ENCODE results near the gene CCDC92B. TPM values are rescaled to one million over a fixed set of nuclear protein-coding genes. Genes with fewer than 3 reads are reported as not detected.
"Not testable (repeated sequence)": the region's sequence is repeated elsewhere in the genome, so short reads cannot be mapped to it uniquely, and the experiment has no call there.

Gene CCDC92B
- total RNA-seq (ENCODE audit: insufficient read depth, low replicate concordance), result 0.48 TPM

GRCh38 chr17:2749058-2749783 lies at the start of gene CCDC92B:
CCDC92B (minus strand) TSS chr17:2749652; CDS start chr17:2735145, 14,507 bp downstream.
- no peak for DNase-seq (ENCODE audit: low spot score)

GRCh38 chr17:2798678-2799077 lies 49.2 kb upstream of the CCDC92B start:
- no peak for DNase-seq (ENCODE audit: low spot score)

DNA sequence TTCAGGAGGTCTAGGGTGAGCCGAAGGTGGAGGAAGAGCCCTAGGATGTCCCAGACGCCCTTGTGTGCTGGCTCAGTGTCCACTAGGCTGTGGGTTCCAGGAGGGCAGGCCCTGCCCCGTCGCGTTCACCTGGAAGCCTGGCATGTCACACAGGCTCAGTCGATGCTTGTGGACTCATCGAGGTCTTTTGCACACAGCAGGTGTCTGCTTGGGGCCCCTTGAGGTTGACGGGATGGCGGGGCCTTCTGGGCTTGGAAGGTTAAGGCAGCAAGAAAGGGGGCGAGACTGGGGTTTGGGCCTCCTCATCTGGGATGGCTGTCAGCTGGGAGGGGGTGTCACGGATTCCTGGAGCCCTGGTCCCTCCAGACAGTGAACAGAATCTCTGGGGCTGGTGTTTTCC lies 48.7 kb upstream of the CCDC92B start:
- no peak for DNase-seq (ENCODE audit: low spot score)

DNA sequence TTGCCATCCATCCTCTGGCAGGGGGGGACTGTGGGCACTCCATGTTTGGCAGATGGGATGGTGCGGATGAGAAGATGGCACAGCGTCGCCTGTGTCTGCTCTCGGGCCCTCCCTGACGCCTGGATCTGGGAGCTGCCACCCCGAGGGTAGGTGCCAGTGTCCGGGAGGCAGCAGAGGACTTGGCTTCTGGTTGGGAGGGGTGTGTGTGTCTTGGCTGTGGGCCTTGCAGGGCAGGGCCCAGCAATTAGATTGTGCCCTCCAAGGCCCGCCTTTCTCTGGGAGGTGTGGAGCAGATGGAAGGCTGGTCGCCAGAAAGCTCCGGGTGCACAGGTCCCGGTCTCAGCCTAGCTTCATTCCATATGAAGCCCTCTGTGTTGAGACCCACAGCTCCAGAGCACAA lies 48.2 kb upstream of the CCDC92B start:
- DNase-seq (ENCODE audit: low spot score), result no peak

DNA sequence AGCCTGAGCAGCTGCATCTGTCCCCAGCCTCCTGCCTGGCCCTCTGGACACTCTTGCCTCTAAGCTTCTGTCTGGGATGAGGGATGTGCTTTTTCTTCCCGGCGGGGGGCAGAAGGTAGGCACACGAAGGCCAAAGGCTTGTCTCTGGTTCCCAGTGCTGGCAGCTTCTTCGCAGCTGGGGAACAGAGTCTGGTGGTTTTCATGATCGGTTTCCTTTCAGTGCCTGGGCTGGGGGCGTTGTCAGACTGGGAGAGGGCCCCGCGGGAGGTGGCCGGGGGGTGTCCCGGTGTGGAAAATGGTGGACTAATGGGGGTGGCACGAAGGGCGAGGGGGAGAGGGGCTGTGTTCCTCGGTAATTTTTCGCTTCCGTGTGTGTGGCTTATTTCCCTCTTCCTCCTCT lies 47.8 kb upstream of the CCDC92B start:
- no peak for DNase-seq (ENCODE audit: low spot score)

GRCh38 chr17:2796164-2797125 lies 47.0 kb upstream of the CCDC92B start, which contains the start of gene RAP1GAP2:
RAP1GAP2 (plus strand) TSS chr17:2796438; CDS start chr17:2796528, 90 bp downstream.
- peak; percentile 10 for DNase-seq (ENCODE audit: low spot score)

DNA sequence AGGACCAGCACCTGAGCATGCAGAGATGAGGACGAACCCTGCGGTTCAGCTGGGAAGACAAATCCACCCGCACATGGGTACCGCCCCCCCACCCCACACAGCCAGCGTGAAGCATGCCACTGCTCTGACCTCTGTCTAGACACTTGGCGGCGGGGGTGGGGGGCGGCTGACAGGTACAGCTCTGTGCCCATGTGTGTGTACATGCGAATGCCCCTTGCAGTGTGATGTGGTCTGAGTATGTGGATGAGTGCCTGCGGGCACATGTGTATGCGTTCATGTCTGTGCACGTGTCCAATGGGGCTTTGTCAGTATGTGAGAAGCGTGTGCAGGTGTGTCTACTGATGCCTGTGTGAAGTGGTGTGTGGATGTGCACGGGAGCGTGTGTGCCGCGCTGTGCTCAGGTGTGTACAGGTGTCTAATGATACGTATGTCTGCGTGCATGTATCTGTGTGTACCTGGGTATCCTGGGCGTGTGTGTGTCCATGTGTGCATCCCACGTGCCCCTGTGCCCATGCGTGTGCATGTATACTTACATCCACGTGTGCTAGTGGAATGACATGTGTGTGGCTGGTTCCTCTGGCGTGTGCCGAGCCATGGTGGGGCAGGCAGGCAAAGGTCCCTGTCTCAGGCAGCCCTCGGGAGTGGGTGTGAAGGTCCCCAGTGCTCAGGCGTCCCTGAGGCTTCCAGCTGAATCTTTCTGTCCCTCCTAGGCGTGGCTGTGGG lies 46.1 kb upstream of the CCDC92B start:
- no peak for DNase-seq (ENCODE audit: low spot score)

DNA sequence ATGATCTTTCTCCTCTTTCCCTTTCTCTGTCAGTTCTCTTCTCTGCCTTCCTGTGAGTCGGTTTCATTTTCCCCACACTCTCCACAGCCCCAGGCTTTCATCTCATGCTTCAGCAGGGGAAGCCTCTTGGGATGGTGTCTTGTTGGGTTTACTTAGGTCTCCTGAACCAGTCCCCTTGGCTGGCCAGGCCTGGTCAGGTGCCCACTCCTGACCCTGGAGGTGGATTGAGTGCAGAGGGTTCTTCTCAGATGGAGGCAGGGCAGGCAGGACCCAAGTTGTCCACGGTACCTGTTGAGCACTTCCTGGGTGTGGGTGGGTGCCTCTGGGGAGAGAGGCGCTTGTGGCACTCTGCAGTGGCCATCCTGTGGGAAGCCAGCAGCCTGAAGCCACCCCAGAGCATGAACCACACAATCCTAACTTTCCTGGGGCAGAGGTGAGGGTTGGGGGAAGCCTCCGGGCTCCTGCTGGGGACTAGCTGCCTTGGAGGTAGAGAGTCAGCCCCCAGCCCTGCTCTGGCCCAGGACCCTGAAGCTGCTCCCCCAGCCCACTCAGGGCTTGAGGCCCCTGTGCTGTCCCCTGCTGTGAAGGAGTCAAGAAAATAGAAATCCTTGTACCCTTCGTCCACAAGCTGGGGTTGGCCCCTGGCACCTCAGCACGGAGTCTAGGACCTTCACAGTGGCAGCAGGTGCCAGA lies 44.8 kb upstream of the CCDC92B start:
- DNase-seq (ENCODE audit: low spot score), result no peak

- DNase-seq (ENCODE audit: low spot score), result no peak
Observed at GRCh38 chr17:2792366-2793169, 43.1 kb upstream of the CCDC92B start.

DNA sequence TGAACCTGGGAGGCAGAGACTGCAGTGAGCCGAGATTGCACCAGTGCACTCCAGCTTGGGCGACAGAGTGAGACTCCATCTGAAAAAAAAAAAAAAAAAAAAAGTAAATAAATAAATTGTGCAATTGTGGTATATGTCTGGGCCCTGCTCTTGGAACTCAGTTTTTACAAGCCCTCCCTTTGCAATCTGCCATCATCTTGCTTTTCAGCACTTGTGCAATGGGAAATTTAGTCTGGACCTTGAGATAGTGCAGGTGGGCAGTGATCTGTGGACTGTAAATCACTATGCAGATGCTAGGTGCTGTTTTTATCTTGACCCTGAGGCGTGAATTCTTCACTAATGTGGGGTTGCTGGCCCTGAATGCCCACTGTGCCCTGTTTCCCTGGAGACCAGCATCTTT lies 40.2 kb upstream of the CCDC92B start:
- DNase-seq (ENCODE audit: low spot score), result no peak

- DNase-seq (ENCODE audit: low spot score), result peak; percentile 88
Observed at GRCh38 chr17:2786176-2786881, 36.9 kb upstream of the CCDC92B start.

GRCh38 chr17:2785376-2785775 lies 35.9 kb upstream of the CCDC92B start:
- DNase-seq (ENCODE audit: low spot score), result not testable (repeated sequence)

DNA sequence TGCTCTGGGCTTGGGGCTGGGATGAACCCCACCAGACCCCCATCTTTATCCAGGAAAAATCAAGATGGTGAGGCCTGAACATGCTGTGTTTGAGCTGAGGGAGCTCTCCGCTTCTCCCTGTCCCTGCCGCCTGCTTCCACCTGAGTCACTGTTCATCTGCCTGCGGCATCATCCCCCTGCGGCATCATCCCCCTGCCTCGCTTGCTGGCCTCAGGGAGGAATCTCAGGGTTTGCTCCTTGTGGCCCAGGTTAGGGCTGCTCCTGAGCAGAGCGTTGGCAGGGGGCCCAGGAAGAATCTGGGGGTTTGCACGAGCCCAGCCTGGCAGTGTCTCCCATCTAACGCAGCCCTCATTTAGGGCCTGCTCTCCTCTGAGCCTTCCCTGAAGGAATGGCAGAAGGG lies 35.4 kb upstream of the CCDC92B start:
- no peak for DNase-seq (ENCODE audit: low spot score)

GRCh38 chr17:2783310-2784030 lies 34.0 kb upstream of the CCDC92B start:
- no peak for DNase-seq (ENCODE audit: low spot score)

- DNase-seq (ENCODE audit: low spot score), result peak; percentile 6
Observed at GRCh38 chr17:2782055-2782454, 32.6 kb upstream of the CCDC92B start.

- DNase-seq (ENCODE audit: low spot score), result not testable (repeated sequence)
Observed at GRCh38 chr17:2781598-2781997, 32.1 kb upstream of the CCDC92B start.

DNA sequence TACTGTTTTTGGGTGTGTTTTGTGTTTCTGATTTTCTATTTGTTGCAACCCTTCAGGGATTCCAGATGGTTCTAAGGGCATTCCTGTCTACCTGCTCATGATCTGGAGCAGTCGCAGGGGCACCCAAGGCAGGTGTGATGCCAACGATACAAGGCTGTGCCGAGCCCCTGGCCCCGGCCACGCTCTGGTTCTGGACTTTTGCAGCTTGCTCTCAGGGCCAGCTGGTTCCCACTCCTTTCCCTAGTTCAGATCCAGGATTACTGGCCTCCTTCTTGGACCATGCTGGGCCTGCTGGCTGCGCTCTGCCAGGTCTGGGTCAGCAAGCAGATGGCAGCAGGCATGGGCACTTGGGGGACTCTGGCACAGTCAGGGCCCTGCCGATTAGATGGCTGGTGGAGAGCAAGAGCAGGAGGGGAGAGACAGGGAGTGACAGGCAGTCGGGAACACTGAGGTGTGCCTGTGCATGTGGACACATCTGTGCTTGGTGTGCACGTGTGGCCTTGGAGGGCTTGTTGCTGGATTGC lies 31.5 kb upstream of the CCDC92B start:
- DNase-seq (ENCODE audit: low spot score), result no peak

DNA sequence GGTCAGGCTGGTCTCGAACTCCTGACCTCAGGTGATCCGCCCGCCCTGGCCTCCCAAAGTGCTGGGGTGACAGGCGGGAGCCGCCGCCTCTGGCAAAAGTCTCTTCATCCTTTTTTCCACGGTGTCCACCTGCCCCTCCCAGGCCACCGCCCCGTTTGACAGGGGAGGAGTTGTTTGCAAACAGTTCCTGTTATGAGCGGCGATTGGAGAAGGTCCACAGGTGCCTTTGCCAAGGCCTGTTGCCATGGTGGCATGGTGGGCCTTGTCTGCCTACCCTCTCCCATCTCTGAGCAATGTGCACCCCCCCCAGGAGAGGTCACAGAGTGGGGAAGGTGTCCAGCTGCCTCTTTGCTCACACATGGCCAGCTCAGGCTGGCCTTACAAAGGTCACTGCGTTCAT lies 30.8 kb upstream of the CCDC92B start:
- no peak for DNase-seq (ENCODE audit: low spot score)

GRCh38 chr17:2779545-2779944 lies 30.1 kb upstream of the CCDC92B start:
- no peak for DNase-seq (ENCODE audit: low spot score)

Data from umbilical cord (tissue), 2 donors.